HG03521 (cell line): ENCODE data around the gene PCED1B.
"Not testable (repeated sequence)": the region's sequence is repeated elsewhere in the genome, so short reads cannot be mapped to it uniquely, and the experiment has no call there.

Experiments
- ATAC-seq: cut with Tn5 transposase; IDR thresholded peaks from one replicate; pipeline ENCODE4 v1.9.1; 2021; ENCODE audit warnings: mild to moderate bottlenecking, moderate library complexity; ENCODE audit not compliant: unreplicated experiment

PCED1B gene, protein sequence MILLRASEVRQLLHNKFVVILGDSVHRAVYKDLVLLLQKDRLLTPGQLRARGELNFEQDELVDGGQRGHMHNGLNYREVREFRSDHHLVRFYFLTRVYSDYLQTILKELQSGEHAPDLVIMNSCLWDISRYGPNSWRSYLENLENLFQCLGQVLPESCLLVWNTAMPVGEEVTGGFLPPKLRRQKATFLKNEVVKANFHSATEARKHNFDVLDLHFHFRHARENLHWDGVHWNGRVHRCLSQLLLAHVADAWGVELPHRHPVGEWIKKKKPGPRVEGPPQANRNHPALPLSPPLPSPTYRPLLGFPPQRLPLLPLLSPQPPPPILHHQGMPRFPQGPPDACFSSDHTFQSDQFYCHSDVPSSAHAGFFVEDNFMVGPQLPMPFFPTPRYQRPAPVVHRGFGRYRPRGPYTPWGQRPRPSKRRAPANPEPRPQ

DNA sequence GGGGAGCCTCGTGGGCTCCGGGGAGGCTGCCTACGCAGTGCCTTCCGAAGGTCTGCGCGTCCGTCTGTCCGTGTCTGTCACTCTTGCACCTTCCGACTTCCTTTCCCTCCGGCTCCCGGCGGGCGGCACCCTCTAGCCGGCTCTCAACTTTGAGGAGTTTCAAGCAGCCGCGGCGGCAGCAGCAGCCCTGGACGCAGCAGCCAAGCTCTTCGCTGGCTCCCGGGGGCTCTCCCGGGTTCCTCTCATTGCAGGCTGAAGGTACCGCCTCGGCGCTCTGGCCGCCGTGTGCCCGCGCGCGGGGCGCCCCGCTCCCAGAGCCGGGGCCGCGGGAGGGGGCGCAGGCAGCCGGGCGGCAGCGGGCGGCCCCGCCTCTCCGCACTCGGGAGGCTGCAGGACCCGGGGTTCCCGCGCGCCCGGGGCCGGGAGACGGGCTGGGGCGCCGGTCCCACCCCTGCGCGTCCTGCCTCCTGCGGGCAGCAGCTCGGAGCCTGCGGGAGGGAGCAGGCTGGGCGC is at the start of gene PCED1B, which contains the start of gene AMIGO2:
Gene PCED1B, plus strand, starts transcription at position 154 of the 513 bp plus-strand sequence. CDS start 155,443 bp downstream, outside the sequence.
Gene AMIGO2, minus strand, starts transcription at position 492 of the 513 bp plus-strand sequence. CDS start 957 bp downstream, outside the sequence.
- peak; percentile 46 for ATAC-seq

DNA sequence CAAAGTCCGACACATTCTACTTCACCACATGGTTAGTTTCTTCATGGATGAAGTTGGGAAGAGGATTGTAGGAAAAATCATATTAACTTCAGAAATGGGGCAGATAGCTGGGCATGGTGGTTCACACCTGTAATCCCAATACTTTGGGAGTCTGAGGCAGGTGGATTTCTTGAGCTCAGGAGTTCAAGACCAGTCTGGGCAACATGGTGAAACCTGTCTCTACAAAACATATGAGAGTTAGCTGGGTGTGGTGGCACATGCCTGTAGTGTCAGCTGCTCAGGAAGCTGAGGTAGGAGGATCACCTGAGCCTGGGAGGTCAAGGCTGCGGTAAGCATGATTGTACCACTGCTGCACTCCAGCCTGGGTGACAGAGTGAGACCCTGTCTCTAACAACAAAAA is 49.5 kb upstream of the PCED1B start:
- no peak for ATAC-seq

GRCh38 chr12:47032644-47033043 is 46.8 kb upstream of the PCED1B start:
- no peak for ATAC-seq

DNA sequence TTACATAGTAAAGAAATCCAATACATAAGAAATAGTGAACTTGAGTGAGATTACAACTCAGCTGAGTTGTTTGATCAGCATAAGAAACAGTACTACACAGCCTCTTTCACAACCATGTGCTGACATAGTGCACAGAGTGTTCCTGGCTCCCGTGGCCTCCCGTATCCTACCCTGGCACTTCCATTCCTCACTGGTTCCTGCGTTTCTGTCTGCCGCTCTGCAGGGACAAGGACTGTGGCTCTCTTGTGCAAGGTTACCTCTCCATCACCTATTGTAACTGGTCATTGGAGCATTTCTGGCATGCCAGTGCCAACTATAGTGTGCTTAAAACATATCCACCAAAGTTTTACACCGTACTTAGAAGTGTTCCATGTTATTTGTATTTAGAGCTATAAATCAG is 46.3 kb upstream of the PCED1B start:
- no peak for ATAC-seq

DNA sequence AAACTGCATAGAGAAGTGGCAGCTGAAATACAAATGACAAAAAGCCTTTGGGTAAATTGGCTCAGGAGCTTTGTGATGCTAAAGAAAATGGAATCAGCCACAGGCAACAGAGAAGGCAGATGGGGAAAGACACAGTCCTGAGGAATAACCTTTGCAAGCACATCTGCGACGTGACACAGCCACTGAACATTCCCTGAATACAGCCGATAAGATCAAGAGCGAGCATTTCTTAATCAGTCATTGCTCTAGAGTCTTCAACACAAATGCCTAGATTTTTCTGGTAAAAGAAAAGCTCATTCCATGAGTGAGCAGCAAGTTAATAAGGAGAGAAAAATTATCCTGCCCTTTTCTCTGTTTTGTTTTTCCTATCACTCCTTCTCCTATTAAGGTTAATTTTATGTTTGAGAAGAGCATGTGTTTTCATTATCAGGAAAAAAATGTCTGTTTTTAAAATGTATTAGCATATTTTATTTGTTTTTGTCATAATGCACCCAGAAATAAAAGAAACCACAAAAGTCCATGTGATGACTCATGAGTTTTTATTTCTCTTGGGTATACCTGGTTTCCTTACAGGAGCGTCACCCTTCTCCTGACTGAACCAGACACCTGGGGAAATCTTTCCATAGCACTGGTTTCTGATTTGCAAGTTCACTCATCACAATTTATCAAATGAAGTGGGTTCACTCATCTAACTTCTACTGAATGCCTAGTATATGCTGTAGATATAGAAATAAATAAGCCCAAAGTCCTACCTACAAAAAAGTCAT is 45.4 kb upstream of the PCED1B start:
- no peak for ATAC-seq

DNA sequence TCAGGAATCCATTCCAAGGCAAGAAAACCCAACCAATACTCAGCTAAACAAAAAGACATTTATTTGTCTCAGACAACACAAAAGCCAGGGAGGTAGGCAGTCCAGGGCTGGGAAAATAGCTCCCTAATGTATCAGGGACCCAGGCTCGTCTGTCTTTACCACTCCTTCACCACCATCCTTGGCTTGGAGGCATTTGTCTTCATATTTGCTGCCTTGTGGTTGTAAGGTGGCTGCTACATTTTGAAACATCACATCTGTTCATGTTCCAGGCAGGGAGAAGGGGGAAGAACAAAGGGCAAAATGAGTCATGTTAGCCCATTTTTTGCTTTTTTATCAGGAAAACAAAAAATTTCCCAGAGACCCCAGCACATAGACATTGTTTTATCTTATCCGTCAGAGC is 44.8 kb upstream of the PCED1B start:
- ATAC-seq: no peak

- ATAC-seq: no peak
Observed at GRCh38 chr12:47035484-47035883, 43.9 kb upstream of the PCED1B start.

- no peak for ATAC-seq
Observed at GRCh38 chr12:47038270-47038748, 41.1 kb upstream of the PCED1B start.

GRCh38 chr12:47039079-47039478 is 40.3 kb upstream of the PCED1B start:
- ATAC-seq: no peak

DNA sequence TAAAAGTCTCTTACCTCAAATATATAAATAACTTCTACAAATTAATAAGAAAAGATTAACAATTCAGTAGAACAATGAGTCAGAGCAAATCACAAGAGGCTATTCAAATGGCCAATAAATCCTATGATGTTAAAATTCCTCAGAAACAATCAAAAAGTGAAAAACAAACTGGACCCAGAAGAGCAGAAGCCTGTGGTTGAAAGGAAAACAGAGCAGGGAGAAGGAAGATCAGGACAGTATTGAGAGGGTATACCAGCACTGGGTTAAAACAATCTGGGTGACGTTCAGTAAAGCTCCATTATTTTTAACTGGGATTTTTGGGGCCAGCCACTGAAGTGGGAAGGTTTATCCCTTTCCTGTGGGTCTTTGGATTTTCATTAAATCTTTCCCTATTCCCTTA is 39.7 kb upstream of the PCED1B start:
- ATAC-seq: no peak

GRCh38 chr12:47041327-47041726 is 38.1 kb upstream of the PCED1B start:
- ATAC-seq: no peak

- ATAC-seq: no peak
Observed at GRCh38 chr12:47048541-47048940, 30.9 kb upstream of the PCED1B start.

- ATAC-seq: not testable (repeated sequence)
Observed at GRCh38 chr12:47051291-47051690, 28.1 kb upstream of the PCED1B start.

DNA sequence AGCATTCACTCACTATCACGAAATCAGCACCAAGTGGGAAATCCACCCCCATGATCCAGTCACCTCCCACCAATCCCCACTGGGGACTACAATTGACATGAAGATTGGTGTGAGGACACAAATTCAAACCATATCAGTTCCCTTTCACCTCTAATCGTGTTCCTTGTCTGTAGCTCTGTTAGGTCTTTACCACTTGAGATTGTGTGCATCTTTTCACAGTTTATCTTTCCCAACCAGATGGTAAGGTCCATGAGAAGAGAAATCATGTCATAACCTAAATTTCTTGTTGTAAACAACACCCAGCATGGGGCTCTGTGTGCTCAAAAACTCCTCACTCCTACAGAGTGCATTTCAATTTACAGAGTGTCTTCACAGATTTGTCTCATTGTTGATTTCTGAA is 27.1 kb upstream of the PCED1B start:
- ATAC-seq: no peak

- ATAC-seq: no peak
Observed at GRCh38 chr12:47053961-47054360, 25.5 kb upstream of the PCED1B start.

GRCh38 chr12:47054659-47055058 is 24.8 kb upstream of the PCED1B start:
- ATAC-seq: no peak

- not testable (repeated sequence) for ATAC-seq
Observed at GRCh38 chr12:47055856-47056255, 23.6 kb upstream of the PCED1B start.

DNA sequence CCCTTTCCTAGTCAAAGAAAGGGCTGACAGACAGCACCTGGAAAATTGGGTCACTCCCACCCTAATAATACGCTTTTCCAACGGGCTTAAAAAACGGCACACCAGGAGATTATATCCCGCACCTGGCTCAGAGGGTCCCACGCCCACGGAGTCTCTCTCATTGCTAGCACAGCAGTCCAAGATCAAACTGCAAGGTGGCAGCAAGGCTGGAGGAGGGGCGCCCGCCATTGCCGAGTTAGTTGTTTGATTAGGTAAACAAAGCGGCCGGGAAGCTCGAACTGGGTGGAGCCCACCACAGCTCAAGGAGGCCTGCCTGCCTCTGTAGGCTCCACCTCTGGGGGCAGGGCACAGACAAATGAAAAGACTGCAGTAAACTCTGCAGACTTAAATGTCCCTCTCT is 22.5 kb upstream of the PCED1B start:
- ATAC-seq: not testable (repeated sequence)

DNA sequence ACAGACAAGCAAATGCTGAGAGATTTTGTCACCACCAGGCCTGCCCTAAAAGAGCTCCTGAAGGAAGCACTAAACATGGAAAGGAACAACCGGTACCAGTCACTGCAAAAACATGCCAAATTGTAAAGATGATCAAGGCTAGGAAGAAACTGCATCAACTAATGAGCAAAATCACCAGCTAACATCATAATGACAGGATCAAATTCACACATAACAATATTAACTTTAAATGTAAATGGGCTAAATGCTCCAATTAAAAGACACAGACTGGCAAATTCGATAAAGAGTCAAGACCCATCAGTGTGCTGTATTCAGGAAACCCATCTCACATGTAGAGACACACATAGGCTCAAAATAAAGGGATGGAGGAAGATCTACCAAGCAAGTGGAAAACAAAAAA is 20.8 kb upstream of the PCED1B start:
- not testable (repeated sequence) for ATAC-seq

GRCh38 chr12:47065546-47065945 is 13.9 kb upstream of the PCED1B start:
- no peak for ATAC-seq

- ATAC-seq: no peak
Observed at GRCh38 chr12:47066278-47067025, 13.0 kb upstream of the PCED1B start.
